Left lobe of liver (tissue), 2 donors: ENCODE data around the gene DCTD. TPM values are rescaled to one million over a fixed set of nuclear protein-coding genes. Genes with fewer than 3 reads are reported as not detected.

Experiments
- ATAC-seq: fragments of 200-7000 bp; cut with Tn5 transposase; one replicate; pipeline ENCODE4 v1.9.1; 2020; ENCODE audit warnings: mild to moderate bottlenecking, moderate library complexity
- DNase-seq: peaks from one replicate; pipeline ENCODE4 v3.0.0-alpha.2; 2020; ENCODE audit warnings: low spot score
- total RNA-seq: library from RNA; stranded (reverse); gene quantifications from one replicate; pipeline ENCODE4 v1.2.1, GENCODE V29; 2021
- donor health status: DM: no; HTN: no; CAD: no; lungs with moderate emphysema.
- donor health status: DM: no; HTN: yes; CAD: no.

DCTD gene
- total RNA-seq, 1 donor from 2014 or later = 56.9 TPM

- DNase-seq = no peak
- no peak for ATAC-seq
These were observed 73.3 kb downstream of the DCTD start for GRCh38 chr4:182843808-182844325.

DNA sequence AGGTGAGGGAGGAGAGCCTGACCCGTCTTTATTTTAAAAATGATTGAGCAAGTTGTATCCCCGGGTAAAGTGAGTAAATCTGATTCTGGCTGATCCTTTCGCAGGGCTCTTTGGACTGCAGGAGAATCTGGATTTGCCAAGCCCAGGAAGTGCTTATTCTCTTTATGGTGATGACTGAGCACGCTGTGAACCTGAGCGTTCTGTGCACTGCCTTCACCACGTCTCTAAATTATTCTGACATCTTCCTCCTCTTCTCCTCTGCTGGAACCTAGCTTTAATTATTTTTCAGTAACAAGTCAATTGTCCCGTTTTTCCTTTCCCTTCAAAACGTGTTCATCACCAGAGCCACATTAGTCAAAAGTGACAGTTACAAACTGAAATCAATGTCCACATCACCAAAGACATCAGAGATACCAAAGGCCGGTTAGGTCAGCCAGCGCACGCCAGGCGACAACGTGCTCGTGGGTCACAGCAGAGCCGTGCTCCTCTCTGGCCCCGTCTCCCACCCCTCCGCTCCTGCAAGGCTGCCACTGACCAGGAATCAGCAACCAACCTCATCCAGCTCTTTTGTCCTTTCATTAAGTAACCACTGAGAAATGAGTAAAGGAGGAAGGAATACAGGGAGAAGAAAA, 74.3 kb downstream of the DCTD start:
- DNase-seq = no peak
- ATAC-seq = no peak

DNA sequence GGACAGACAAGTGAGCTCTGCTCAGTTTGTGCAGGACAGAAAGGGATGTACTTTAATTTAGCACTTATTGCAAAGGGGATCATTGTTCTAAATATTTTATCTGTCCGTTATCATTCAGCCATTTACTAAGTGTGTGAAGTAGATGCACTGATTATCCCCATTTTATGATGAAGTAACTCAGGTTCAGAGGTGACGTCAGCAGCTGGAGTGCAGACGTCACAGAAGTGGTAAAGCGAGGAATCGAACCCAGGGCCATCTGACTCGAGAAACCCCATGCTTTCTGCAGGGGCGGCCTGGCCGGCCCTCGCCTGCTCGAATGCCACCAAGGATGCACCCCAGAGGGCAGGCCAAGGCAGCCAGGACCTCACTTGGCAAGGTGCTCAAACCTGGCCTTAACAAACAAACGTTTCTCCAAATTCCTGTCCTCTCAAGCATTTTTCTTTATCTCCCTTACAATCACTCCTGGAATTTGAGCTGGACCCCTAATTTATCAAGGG, 75.0 kb downstream of the DCTD start:
- ATAC-seq = no peak
- DNase-seq = no peak

- DNase-seq = no peak
- ATAC-seq = no peak
These were observed 77.1 kb downstream of the DCTD start for GRCh38 chr4:182840108-182840507.

Other genes with a start within 250 kb of the DCTD start
- gene WWC2, start 181.9 kb upstream of the DCTD start, total RNA-seq = 43.2 TPM